Astrocyte of the cerebellum (primary cell): ENCODE data around the gene PKNOX2.
A peak's percentile ranks its signal among the peaks of the same experiment; 100 is the strongest.

ENCODE experiments used
- DNase-seq: peaks from one replicate; pipeline ENCODE4 v3.0.0-alpha.2; 2011; ENCODE audit warnings: low read depth
- H3K4me3 ChIP-seq: 2 replicates; pipeline ENCODE4 v1.5.1; 2011; ENCODE audit warnings: mild to moderate bottlenecking, low read depth, low read length, moderate library complexity
- CTCF ChIP-seq: IDR thresholded peaks from 2 replicates; pipeline ENCODE4 v1.5.1; 2012; ENCODE audit warnings: low read length, low read depth, moderate library complexity, mild to moderate bottlenecking; ENCODE audit errors: missing control alignments
- in situ Hi-C: cut with HindIII; loops from 2 replicates; pipeline ENCODE4 v1.10.0; 2017; ENCODE audit warnings: low sequenced_read_pairs

PKNOX2 gene

GRCh38 chr11:125443767-125444311 lies 279.3 kb downstream of the PKNOX2 start:
- no peak for DNase-seq
- no peak overlapping the region for H3K4me3 ChIP-seq
- TF ChIP-seq CTCF: no peak
- in situ Hi-C loops: no loop called here

- H3K4me3 ChIP-seq: no peak overlapping the region
- DNase-seq: no peak
- TF ChIP-seq CTCF: no peak
- in situ Hi-C loops: no loop called here
Measured at GRCh38 chr11:125445731-125446130, 281.2 kb downstream of the PKNOX2 start.

- TF ChIP-seq CTCF: no peak
- H3K4me3 ChIP-seq: no peak overlapping the region
- in situ Hi-C loops: no loop called here
- no peak for DNase-seq
Measured at GRCh38 chr11:125446279-125446678, 281.7 kb downstream of the PKNOX2 start.

DNA sequence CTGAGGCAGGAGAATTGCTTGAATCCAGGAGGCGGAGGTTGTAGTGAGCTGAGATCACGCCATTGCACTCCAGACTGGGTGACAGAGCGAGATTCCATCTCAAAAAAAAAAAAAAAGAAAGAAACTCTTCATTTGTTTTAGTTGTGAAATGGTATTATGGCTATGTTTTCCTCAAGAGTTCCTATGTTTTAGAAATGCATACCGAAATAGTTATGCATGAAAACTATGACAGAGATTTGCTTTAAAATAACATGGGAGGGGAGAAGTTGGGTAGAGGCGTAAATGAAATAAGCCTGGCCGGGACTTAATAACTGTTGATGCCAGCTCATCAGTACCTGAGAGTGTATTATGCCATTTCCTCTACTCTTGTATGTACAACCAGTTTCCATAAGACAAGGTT lies 283.2 kb downstream of the PKNOX2 start:
- TF ChIP-seq CTCF: no peak
- H3K4me3 ChIP-seq: no peak overlapping the region
- in situ Hi-C loops: no loop called here
- no peak for DNase-seq

DNA sequence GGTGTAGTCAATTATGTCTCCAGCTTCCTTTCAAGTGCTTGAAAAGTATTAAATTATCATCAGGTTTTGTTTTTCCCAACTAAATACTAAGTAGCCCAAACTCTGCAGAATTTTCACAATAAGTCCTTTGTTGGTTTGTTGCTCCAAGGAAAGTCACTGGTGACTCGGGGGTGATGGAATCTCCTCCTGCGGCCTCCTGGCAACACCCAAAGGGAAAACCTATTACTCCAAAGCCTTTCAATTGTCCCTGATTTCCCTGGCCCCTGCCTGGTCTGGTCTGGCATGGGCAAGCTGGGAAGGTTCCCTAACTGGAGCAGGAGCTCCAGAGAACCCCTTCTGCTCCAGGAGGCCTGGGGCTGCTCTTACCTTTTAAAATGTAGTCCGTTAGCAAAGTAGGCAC lies 283.6 kb downstream of the PKNOX2 start:
- DNase-seq: peak; percentile 40
- TF ChIP-seq CTCF: no peak
- in situ Hi-C loops: no loop called here
- H3K4me3 ChIP-seq: no peak overlapping the region

DNA sequence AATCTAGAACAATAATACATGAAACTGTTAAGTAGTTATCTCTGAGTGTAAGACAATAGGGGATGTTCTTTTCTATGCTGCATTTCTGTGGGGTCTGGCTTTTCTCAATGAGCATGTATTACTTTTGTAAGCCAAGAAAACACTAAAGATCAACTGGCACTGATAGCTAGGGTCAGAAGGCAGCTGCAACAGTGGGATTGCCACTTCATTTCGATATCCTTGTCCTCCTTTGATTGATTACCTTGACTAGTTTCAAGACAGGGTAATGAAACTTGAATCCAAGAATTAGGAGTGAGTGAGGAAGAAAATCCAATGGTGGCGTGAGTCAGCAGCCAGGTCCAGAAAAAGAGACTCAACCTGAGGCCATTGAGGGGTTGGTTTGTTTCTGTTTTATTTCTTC lies 285.0 kb downstream of the PKNOX2 start:
- no peak overlapping the region for H3K4me3 ChIP-seq
- TF ChIP-seq CTCF: no peak
- in situ Hi-C loops: no loop called here
- no peak for DNase-seq
